Stimulated activated naive CD8-positive, alpha-beta T cell treated with anti-CD3 and anti-CD28 coated beads, Interleukin-15, Interleukin-2, amounts not matched to agents 100 ng/mL and 50 ng/mL, for 24 hours (primary cell): ENCODE measurements around the gene TMEM174.
"Not testable (repeated sequence)": the region's sequence is repeated elsewhere in the genome, so short reads cannot be mapped to it uniquely, and the experiment has no call there.

Experiments used
- H3K27ac Mint-ChIP-seq: one replicate; pipeline ENCODE4 v1.8.0; 2021; ENCODE audit warnings: mild to moderate bottlenecking, mixed read lengths
- H3K27me3 Mint-ChIP-seq: one replicate; pipeline ENCODE4 v1.8.0; 2021; ENCODE audit warnings: mixed read lengths
- H3K36me3 Mint-ChIP-seq: one replicate; pipeline ENCODE4 v1.8.0; 2021; ENCODE audit warnings: low read depth, mixed read lengths
- H3K4me1 Mint-ChIP-seq: one replicate; pipeline ENCODE4 v1.8.0; 2021; ENCODE audit warnings: low read depth, mixed read lengths
- H3K4me3 Mint-ChIP-seq: one replicate; pipeline ENCODE4 v1.8.0; 2021; ENCODE audit warnings: mild to moderate bottlenecking, mixed read lengths
- H3K9me3 Mint-ChIP-seq: one replicate; pipeline ENCODE4 v1.8.0; 2021; ENCODE audit warnings: mixed read lengths

TMEM174 gene

GRCh38 chr5:73198833-73199592 is 26.0 kb downstream of the TMEM174 start:
- no peaks in the 10 kb centered on the region for H3K9me3 Mint-ChIP-seq
- H3K36me3 Mint-ChIP-seq: no peaks in the 10 kb centered on the region
- H3K4me1 Mint-ChIP-seq: peaks cover 6% of the 10 kb centered on the region
- H3K27ac Mint-ChIP-seq: no peak overlapping the region
- H3K4me3 Mint-ChIP-seq: no peak overlapping the region
- peaks cover 80% of the 10 kb centered on the region for H3K27me3 Mint-ChIP-seq

GRCh38 chr5:73199671-73200070 is 26.7 kb downstream of the TMEM174 start:
- Mint-ChIP-seq H3K4me1 (peaks cover 6% of the 10 kb centered on the region), H3K9me3 (no peaks in the 10 kb centered on the region), H3K27me3 (peaks cover 84% of the 10 kb centered on the region), H3K4me3 (no peak overlapping the region), H3K27ac (no peak overlapping the region), H3K36me3 (no peaks in the 10 kb centered on the region)

GRCh38 chr5:73201547-73202513 is 28.8 kb downstream of the TMEM174 start:
- no peak overlapping the region for H3K27ac Mint-ChIP-seq
- peaks cover 6% of the 10 kb centered on the region for H3K4me1 Mint-ChIP-seq
- no peaks in the 10 kb centered on the region for H3K9me3 Mint-ChIP-seq
- H3K4me3 Mint-ChIP-seq: no peak overlapping the region
- no peaks in the 10 kb centered on the region for H3K36me3 Mint-ChIP-seq
- peaks cover 87% of the 10 kb centered on the region for H3K27me3 Mint-ChIP-seq

GRCh38 chr5:73204332-73204731 is 31.3 kb downstream of the TMEM174 start:
- H3K27ac Mint-ChIP-seq: no peak overlapping the region
- H3K4me1 Mint-ChIP-seq: peaks cover 6% of the 10 kb centered on the region
- H3K9me3 Mint-ChIP-seq: peaks cover 14% of the 10 kb centered on the region
- peaks cover 87% of the 10 kb centered on the region for H3K27me3 Mint-ChIP-seq
- no peaks in the 10 kb centered on the region for H3K36me3 Mint-ChIP-seq
- no peak overlapping the region for H3K4me3 Mint-ChIP-seq

GRCh38 chr5:73204733-73205132 is 31.7 kb downstream of the TMEM174 start:
- peaks cover 18% of the 10 kb centered on the region for H3K9me3 Mint-ChIP-seq
- peaks cover 87% of the 10 kb centered on the region for H3K27me3 Mint-ChIP-seq
- H3K36me3 Mint-ChIP-seq: peaks cover 3% of the 10 kb centered on the region
- H3K4me3 Mint-ChIP-seq: no peak overlapping the region
- peaks cover 6% of the 10 kb centered on the region for H3K4me1 Mint-ChIP-seq
- no peak overlapping the region for H3K27ac Mint-ChIP-seq

- Mint-ChIP-seq H3K4me3 (no peak overlapping the region), H3K27me3 (peaks cover 87% of the 10 kb centered on the region), H3K4me1 (peaks cover 6% of the 10 kb centered on the region), H3K36me3 (peaks cover 8% of the 10 kb centered on the region), H3K27ac (no peak overlapping the region), H3K9me3 (peaks cover 21% of the 10 kb centered on the region)
These were observed 32.3 kb downstream of the TMEM174 start for GRCh38 chr5:73205305-73205704.

GRCh38 chr5:73207239-73207638 is 34.2 kb downstream of the TMEM174 start:
- H3K4me3 Mint-ChIP-seq, H3K36me3 Mint-ChIP-seq, H3K27ac Mint-ChIP-seq, H3K4me1 Mint-ChIP-seq: not testable (repeated sequence)
- H3K9me3 Mint-ChIP-seq: peaks cover 21% of the 10 kb centered on the region
- peaks cover 89% of the 10 kb centered on the region for H3K27me3 Mint-ChIP-seq

- not testable (repeated sequence) for H3K4me3 Mint-ChIP-seq, H3K27ac Mint-ChIP-seq, H3K4me1 Mint-ChIP-seq, H3K36me3 Mint-ChIP-seq
- Mint-ChIP-seq H3K9me3 (peaks cover 21% of the 10 kb centered on the region), H3K27me3 (peaks cover 86% of the 10 kb centered on the region)
These were observed 36.1 kb downstream of the TMEM174 start for GRCh38 chr5:73209075-73209474.

GRCh38 chr5:73212693-73213092 is 39.7 kb downstream of the TMEM174 start:
- peaks cover 92% of the 10 kb centered on the region for H3K27me3 Mint-ChIP-seq
- H3K9me3 Mint-ChIP-seq: peaks cover 20% of the 10 kb centered on the region
- not testable (repeated sequence) for H3K36me3 Mint-ChIP-seq, H3K4me1 Mint-ChIP-seq, H3K27ac Mint-ChIP-seq, H3K4me3 Mint-ChIP-seq

GRCh38 chr5:73213566-73213998 is 40.6 kb downstream of the TMEM174 start:
- Mint-ChIP-seq H3K27ac (no peak overlapping the region), H3K36me3 (peaks cover 8% of the 10 kb centered on the region), H3K4me1 (peaks cover 5% of the 10 kb centered on the region), H3K4me3 (no peak overlapping the region), H3K9me3 (peaks cover 11% of the 10 kb centered on the region), H3K27me3 (peaks cover 92% of the 10 kb centered on the region)

- Mint-ChIP-seq H3K36me3 (peaks cover 8% of the 10 kb centered on the region), H3K9me3 (peaks cover 7% of the 10 kb centered on the region), H3K4me1 (peaks cover 5% of the 10 kb centered on the region), H3K27ac (no peak overlapping the region), H3K4me3 (no peak overlapping the region), H3K27me3 (peaks cover 85% of the 10 kb centered on the region)
These were observed 41.3 kb downstream of the TMEM174 start for GRCh38 chr5:73214306-73214705.

- Mint-ChIP-seq H3K27me3 (peaks cover 84% of the 10 kb centered on the region), H3K4me3 (no peak overlapping the region), H3K9me3 (peaks cover under 1% of the 10 kb centered on the region), H3K4me1 (peaks cover 5% of the 10 kb centered on the region), H3K27ac (no peak overlapping the region), H3K36me3 (peaks cover 2% of the 10 kb centered on the region)
These were observed 42.0 kb downstream of the TMEM174 start for GRCh38 chr5:73214996-73215395.

- Mint-ChIP-seq H3K36me3 (no peaks in the 10 kb centered on the region), H3K4me1 (peaks cover 5% of the 10 kb centered on the region), H3K27me3 (peaks cover 84% of the 10 kb centered on the region), H3K9me3 (no peaks in the 10 kb centered on the region), H3K4me3 (no peak overlapping the region), H3K27ac (no peak overlapping the region)
These were observed 42.5 kb downstream of the TMEM174 start for GRCh38 chr5:73215531-73215890.

GRCh38 chr5:73215891-73216610 is 43.1 kb downstream of the TMEM174 start:
- Mint-ChIP-seq H3K4me1 (peaks cover 5% of the 10 kb centered on the region), H3K36me3 (no peaks in the 10 kb centered on the region), H3K27ac (no peak overlapping the region), H3K27me3 (peaks cover 84% of the 10 kb centered on the region), H3K9me3 (no peaks in the 10 kb centered on the region), H3K4me3 (no peak overlapping the region)
